Measurements from ENCODE around the gene KCNC3. TPM values are rescaled to one million over a fixed set of nuclear protein-coding genes. Genes with fewer than 3 reads are reported as not detected.

KCNC3 gene
- not detected for polyA plus RNA-seq

GRCh38 chr19:50329146-50329925, at the start of gene KCNC3:
KCNC3 (minus strand) TSS chr19:50329377; CDS start chr19:50329082, 295 bp downstream.
- Mint-ChIP-seq H3K9me3 (peaks cover 0 to 4% (median 0%) of the 10 kb centered on the region in 3 donors), H3K27me3 (peaks cover 12% of the 10 kb centered on the region), H3K27ac (peak within 1 kb of the TSS; percentile 90 to 95 (median 94)), H3K4me1 (peaks cover 18 to 46% (median 46%) of the 10 kb centered on the region in 3 donors), H3K36me3 (peaks cover 5% of the 10 kb centered on the region), H3K4me3 (peak within 1 kb of the TSS; percentile 84 to 95 (median 90))

DNA sequence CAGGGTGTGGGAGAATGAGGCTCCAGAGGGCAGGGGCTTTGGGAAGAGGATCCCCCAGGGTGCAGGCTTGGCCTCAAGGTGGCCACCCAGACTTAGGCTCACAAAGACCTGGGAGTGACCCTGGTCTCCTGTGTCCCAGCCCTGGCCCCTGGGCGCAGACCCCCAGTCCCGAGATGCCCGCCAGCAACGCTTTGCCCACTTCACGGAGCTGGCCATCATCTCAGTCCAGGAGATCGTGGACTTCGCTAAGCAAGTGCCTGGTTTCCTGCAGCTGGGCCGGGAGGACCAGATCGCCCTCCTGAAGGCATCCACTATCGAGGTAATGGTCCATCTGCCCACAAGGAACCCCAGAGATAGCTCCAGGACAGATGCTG, 49.7 kb upstream of the KCNC3 start:
- H3K36me3 Mint-ChIP-seq: peaks cover 2% of the 10 kb centered on the region
- H3K9me3 Mint-ChIP-seq: no peaks in the 10 kb centered on the region
- peak overlapping the region in 1 of 4 donors; percentile 70 for H3K4me3 Mint-ChIP-seq
- H3K27ac Mint-ChIP-seq: peak overlapping the region in 2 of 3 donors; percentile 59 to 96
- H3K4me1 Mint-ChIP-seq: peaks cover 12 to 15% (median 12%) of the 10 kb centered on the region in 3 donors
- H3K27me3 Mint-ChIP-seq: no peaks in the 10 kb centered on the region

DNA sequence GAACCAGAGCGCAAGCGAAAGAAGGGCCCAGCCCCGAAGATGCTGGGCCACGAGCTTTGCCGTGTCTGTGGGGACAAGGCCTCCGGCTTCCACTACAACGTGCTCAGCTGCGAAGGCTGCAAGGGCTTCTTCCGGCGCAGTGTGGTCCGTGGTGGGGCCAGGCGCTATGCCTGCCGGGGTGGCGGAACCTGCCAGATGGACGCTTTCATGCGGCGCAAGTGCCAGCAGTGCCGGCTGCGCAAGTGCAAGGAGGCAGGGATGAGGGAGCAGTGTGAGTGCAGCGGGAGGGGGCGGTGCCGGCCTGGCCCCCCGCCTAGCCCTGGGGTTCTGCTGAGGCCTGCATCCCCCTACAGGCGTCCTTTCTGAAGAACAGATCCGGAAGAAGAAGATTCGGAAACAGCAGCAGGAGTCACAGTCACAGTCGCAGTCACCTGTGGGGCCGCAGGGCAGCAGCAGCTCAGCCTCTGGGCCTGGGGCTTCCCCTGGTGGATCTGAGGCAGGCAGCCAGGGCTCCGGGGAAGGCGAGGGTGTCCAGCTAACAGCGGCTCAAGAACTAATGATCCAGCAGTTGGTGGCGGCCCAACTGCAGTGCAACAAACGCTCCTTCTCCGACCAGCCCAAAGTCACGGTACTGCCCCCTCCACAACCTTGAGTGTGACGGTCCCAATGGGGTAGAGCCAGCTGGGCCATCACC, 49.1 kb upstream of the KCNC3 start:
- Mint-ChIP-seq H3K4me1 (peaks cover 8 to 12% (median 10%) of the 10 kb centered on the region in 3 donors), H3K4me3 (peak overlapping the region in 1 of 4 donors; percentile 18), H3K9me3 (no peaks in the 10 kb centered on the region), H3K27me3 (no peaks in the 10 kb centered on the region), H3K27ac (peak overlapping the region in 2 of 3 donors; percentile 59 to 96), H3K36me3 (peaks cover 2% of the 10 kb centered on the region)

- peak overlapping the region in 2 of 3 donors; percentile 96 to 100 for H3K27ac Mint-ChIP-seq
Observed at GRCh38 chr19:50377517-50377916, 48.3 kb upstream of the KCNC3 start.

DNA sequence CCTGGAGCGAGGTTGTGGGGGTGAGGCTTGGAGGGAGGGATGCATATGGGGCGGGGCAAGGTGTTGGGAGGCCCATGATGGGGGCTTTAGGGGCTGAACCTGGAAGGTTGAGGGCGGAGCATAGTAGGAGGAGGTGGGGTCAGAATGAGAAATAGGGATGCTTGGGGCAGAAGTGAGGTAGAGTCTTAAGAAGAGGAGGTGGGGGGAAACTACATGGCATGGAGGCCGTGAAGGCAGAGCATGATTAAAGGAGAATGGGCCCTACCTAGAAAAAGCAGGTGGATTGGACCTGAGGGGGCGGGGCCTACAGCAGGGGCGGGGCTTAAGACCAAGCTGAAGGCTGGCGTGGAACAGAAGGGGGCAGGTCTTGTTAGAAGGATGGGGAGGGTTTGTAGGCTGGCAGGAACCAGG, 47.9 kb upstream of the KCNC3 start:
- Mint-ChIP-seq H3K27me3 (no peaks in the 10 kb centered on the region), H3K27ac (peak overlapping the region; percentile 59 to 100 (median 96)), H3K9me3 (no peaks in the 10 kb centered on the region), H3K4me1 (peaks cover 5 to 12% (median 9%) of the 10 kb centered on the region in 3 donors), H3K36me3 (peaks cover 2% of the 10 kb centered on the region), H3K4me3 (peak overlapping the region; percentile 57 to 98 (median 82))

More at GRCh38 chr19:50377517-50377916, 48.3 kb upstream of the KCNC3 start:
- H3K4me3 Mint-ChIP-seq: peak overlapping the region; percentile 61 to 92 (median 74)
- H3K36me3 Mint-ChIP-seq: peaks cover 2% of the 10 kb centered on the region
- no peaks in the 10 kb centered on the region for H3K9me3 Mint-ChIP-seq
- peaks cover 5 to 12% (median 9%) of the 10 kb centered on the region in 3 donors for H3K4me1 Mint-ChIP-seq
- H3K27me3 Mint-ChIP-seq: no peaks in the 10 kb centered on the region

GRCh38 chr19:50376166-50377050, 47.2 kb upstream of the KCNC3 start, which contains the start of gene NR1H2:
NR1H2 (plus strand) TSS chr19:50376457; CDS start chr19:50377606, 1,149 bp downstream.
- Mint-ChIP-seq H3K4me1 (peaks cover 5 to 12% (median 9%) of the 10 kb centered on the region in 3 donors), H3K27me3 (no peaks in the 10 kb centered on the region), H3K36me3 (peaks cover 2% of the 10 kb centered on the region), H3K27ac (peak within 1 kb of the TSS; percentile 96 to 100 (median 100)), H3K9me3 (no peaks in the 10 kb centered on the region), H3K4me3 (peak within 1 kb of the TSS; percentile 92 to 100 (median 96))

DNA sequence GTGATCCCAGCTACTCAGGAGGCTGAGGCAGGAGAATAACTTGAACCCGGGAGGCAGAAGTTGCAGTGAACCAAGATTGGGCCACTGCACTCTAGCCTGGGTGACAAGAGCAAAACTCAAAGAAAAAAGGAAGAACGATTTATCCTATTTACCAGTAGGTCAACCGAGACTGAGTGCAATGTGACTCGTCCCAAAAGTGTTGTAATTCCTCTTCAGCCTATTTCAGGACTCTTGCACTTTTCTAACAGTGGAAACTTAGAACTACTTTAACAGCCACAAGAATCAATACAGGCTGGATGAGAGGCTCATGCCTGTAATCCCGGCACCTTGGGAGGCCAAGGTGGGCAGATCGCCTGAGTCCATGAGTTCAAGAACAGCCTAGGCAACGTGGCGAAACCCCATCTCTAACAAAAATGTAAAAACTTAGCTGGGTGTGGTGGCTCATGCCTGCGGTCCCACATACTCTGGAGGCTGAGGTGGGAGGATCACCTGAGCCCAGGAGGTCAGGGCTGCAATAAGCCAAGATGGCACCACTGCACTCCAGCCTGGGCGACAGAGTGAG, 42.8 kb upstream of the KCNC3 start:
- peaks cover 11 to 21% (median 18%) of the 10 kb centered on the region in 3 donors for H3K4me1 Mint-ChIP-seq
- no peaks in the 10 kb centered on the region for H3K9me3 Mint-ChIP-seq
- peak overlapping the region in 1 of 3 donors; percentile 8 for H3K27ac Mint-ChIP-seq
- peak overlapping the region in 1 of 4 donors; percentile 44 for H3K4me3 Mint-ChIP-seq
- H3K27me3 Mint-ChIP-seq: no peaks in the 10 kb centered on the region
- H3K36me3 Mint-ChIP-seq: no peaks in the 10 kb centered on the region

DNA sequence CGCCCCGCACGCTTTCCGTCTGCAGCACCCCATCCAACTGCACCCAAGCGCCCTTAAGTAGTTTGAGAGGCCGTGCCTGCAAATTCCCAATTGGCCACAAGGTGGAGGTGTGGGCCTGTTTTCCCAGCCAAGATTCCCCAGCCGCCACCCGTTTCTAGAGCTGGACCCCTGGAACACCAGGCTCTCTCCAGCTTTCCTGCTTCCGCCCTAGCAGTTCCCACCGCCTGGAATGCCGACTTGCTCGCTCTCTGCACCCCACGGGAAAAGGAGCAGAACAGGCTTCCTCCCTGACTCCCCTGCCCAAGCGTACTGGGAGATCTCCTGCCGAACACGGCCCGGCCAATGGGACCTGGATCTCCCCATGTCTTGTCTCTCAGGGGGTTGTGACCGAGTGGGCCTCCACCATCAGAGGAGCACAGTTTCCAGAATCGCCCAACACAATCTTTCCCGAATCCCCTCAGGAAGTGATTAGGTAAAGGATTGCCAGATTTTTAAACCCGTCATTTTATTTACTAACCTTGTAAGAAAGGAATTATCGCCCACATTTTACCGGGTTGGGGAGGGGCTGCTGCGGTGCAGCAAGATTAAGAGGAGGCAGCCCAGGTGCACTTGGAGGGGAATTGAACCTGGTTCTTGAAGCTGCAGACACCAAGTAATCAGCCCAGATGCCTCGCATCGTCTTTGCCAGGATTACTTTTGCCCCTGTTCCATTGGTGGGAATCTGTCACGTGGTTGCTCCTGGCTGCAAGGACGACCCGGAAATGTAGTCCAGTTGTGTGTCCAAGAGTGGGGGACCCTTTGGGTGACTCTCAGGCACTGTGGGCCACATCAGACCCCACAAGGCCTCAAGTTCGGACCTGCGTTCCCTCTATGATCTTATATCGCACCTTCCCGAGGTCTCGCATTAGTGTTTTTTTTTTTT, 39.7 kb upstream of the KCNC3 start:
- peak overlapping the region; percentile 85 to 98 (median 94) for H3K4me3 Mint-ChIP-seq
- peak overlapping the region; percentile 83 to 92 (median 86) for H3K27ac Mint-ChIP-seq
- no peaks in the 10 kb centered on the region for H3K36me3 Mint-ChIP-seq
- H3K27me3 Mint-ChIP-seq: no peaks in the 10 kb centered on the region
- peaks cover 23 to 28% (median 27%) of the 10 kb centered on the region in 3 donors for H3K4me1 Mint-ChIP-seq
- H3K9me3 Mint-ChIP-seq: no peaks in the 10 kb centered on the region

DNA sequence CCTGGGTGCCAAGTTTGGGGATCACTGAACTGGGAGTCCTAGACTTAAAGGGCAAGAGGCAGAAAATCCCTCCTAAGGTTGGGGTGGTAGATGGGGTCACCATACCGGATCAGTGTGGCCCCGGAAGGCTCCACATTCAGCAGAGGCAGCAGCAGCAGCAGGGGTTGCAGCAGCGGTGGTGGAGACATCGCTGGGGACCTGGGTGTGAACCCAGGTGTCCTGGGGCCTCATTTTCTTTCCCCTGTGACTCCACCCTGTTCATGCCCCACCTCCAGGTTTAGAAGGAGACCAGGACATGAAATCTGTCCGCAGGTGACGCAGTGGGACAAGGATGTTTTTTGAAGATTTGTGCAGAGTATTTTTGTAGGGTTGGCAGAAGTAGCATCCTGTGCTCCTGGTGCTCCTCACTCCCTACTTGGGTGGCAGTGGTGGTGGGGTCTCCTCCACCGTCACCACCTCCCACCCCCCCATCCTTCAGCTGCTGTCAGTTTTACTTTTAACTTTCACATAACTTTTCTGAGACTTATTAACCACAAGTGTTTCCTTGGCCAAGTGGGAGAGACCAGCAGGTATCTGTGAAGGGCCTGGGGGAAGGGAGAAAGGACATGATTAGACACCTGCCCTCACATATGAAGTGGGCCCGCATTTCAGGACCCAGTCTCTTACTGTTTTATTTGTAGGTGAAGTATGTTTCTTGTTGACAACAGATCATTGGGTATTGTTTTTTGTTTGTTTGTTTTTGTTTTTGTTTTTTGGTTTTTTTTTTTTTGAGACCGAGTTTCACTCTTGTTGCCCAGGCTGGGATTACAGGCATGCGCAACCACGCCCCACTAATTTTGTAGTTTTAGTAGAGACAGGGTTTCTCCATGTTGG, 36.5 kb upstream of the KCNC3 start, which contains the start of gene NAPSA:
Gene NAPSA (minus strand): TSS at position 206 of the 873 bp plus-strand sequence. CDS start 18 bp downstream, at position 188.
- Mint-ChIP-seq H3K9me3 (no peaks in the 10 kb centered on the region), H3K36me3 (no peaks in the 10 kb centered on the region), H3K27ac (peak within 1 kb of the TSS; percentile 83 to 88 (median 87)), H3K4me1 (peaks cover 34 to 45% (median 42%) of the 10 kb centered on the region in 3 donors), H3K4me3 (peak within 1 kb of the TSS in 3 of 4 donors; percentile 69 to 82 (median 78)), H3K27me3 (no peaks in the 10 kb centered on the region)

DNA sequence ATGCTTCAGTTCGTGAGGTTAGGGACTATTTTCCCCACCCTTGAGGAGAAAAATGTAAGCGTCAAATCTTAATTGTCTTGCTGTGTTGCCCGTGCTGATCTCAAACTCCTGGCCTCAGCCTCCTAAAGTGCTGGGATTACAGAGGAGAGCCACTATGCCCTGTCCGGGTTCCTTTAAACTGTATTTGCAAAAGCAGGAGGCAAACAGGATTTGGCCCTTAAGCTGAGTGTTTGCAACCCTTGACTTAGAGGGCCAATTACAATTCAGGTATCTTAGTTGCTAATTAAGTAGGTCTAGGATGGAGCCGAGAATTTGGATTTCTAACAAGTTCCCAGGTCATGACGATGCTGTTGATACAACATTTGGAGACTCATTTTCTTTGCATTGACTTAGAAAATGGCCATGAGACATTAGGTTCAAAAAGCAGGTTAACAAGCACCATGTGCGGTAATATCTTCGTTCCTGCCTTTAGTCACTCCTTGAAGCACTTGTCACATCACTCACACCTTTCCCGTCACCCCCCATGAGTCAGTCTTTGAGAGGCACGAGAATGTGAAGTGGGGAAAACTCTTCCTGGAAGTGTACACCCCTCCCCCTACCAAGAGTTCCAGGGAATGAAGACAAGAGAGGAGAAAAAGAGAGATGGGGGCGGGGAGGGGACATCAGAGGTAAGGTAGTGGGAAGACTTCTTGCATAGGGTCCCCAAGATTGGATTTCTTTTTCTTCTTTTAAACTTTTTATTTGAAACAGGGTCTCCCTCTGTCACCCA, 33.7 kb upstream of the KCNC3 start:
- peaks cover 34 to 46% (median 43%) of the 10 kb centered on the region in 3 donors for H3K4me1 Mint-ChIP-seq
- no peaks in the 10 kb centered on the region for H3K27me3 Mint-ChIP-seq
- no peaks in the 10 kb centered on the region for H3K36me3 Mint-ChIP-seq
- H3K27ac Mint-ChIP-seq: peak overlapping the region in 1 of 3 donors; percentile 88
- H3K4me3 Mint-ChIP-seq: peak overlapping the region in 2 of 4 donors; percentile 44 to 47
- no peaks in the 10 kb centered on the region for H3K9me3 Mint-ChIP-seq

- peak overlapping the region in 1 of 3 donors; percentile 88 for H3K27ac Mint-ChIP-seq
- H3K4me3 Mint-ChIP-seq: peak overlapping the region in 2 of 4 donors; percentile 44 to 61
- H3K9me3 Mint-ChIP-seq: no peaks in the 10 kb centered on the region
- no peaks in the 10 kb centered on the region for H3K36me3 Mint-ChIP-seq
- H3K4me1 Mint-ChIP-seq: peaks cover 35 to 49% (median 46%) of the 10 kb centered on the region in 3 donors
- no peaks in the 10 kb centered on the region for H3K27me3 Mint-ChIP-seq
Observed at GRCh38 chr19:50362030-50362412, 32.8 kb upstream of the KCNC3 start.

All from IgD-negative memory B cell (primary cell).